ENCODE measurements around the gene MBNL2.

- TF ChIP-seq EZH2phosphoT487 (IDR thresholded peaks at IDR 0.05; ENCODE audit: borderline replicate concordance, low read depth, low read length) (no peak), CTCF (conservative IDR thresholded peaks at IDR 0.05; ENCODE audit: low read length) (no peak)
Observed at GRCh38 chr13:97275776-97276501, 53.8 kb downstream of the MBNL2 start.

Measured in OCI-LY7 (cell line).